ENCODE measurements around the gene SLC17A1. TPM values are rescaled to one million over a fixed set of nuclear protein-coding genes. Genes with fewer than 3 reads are reported as not detected.

Gene SLC17A1
- total RNA-seq, 1 donor from 2014 or later = 0.85 TPM

- no peak for TF ChIP-seq CTCF (conservative IDR thresholded peaks at IDR 0.05)
- Mint-ChIP-seq H3K27ac (no peak overlapping the region), H3K9me3 (no peaks in the 10 kb centered on the region), H3K4me1 (ENCODE audit: unreplicated experiment) (no peaks in the 10 kb centered on the region), H3K4me3 (no peak overlapping the region), H3K36me3 (no peaks in the 10 kb centered on the region), H3K27me3 (peaks cover 8% of the 10 kb centered on the region)
- no peak for DNase-seq (ENCODE audit: extremely low spot score, unreplicated experiment)
These were observed 1.3 kb upstream of the SLC17A1 start for GRCh38 chr6:25833136-25833535.

DNA sequence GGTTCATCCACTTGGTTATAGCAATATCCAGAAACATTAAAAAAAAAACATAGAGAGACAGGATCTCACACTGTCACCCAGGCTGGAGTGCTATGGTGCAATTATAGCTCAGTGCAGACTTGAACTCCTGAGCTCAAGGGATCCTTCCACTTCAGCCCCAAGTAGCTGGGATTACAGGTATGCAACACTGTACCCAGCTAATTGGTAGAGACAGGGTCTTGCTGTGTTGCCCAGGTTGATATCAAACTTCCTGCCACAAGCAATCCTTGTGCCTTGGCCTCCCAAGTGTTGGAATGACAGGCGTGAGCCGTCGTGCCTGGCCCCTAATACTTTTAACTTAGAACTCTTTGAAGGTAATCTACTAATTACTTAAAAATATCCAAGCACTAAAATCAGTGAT is 818 bp upstream of the SLC17A1 start:
- no peak for TF ChIP-seq CTCF (conservative IDR thresholded peaks at IDR 0.05)
- H3K9me3 Mint-ChIP-seq = no peaks in the 10 kb centered on the region
- no peaks in the 10 kb centered on the region for H3K36me3 Mint-ChIP-seq
- H3K27me3 Mint-ChIP-seq = peaks cover 8% of the 10 kb centered on the region
- no peak overlapping the region for H3K4me3 Mint-ChIP-seq
- no peak overlapping the region for H3K27ac Mint-ChIP-seq
- H3K4me1 Mint-ChIP-seq (ENCODE audit: unreplicated experiment) = no peaks in the 10 kb centered on the region
- DNase-seq (ENCODE audit: extremely low spot score, unreplicated experiment) = no peak

DNA sequence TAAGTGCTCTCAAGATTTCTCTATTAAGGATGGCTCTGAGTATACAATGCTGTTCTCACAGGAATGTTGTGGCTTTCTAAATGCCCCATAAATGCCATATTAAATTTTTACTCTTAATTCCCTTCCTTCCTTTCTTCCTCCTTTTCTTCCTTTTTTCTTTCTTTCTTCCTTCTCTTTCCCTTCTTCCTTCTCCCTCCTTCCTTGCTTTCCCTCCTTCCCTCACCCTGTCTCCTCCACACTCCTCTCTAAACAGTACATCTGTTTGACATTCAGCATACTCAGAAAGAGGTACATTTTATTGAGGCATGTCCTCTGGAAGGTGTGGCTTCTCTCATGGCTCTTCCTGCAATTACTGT is 433 bp upstream of the SLC17A1 start:
- no peak overlapping the region for H3K4me3 Mint-ChIP-seq
- TF ChIP-seq CTCF (conservative IDR thresholded peaks at IDR 0.05) = no peak
- DNase-seq (ENCODE audit: extremely low spot score, unreplicated experiment) = no peak
- no peaks in the 10 kb centered on the region for H3K4me1 Mint-ChIP-seq (ENCODE audit: unreplicated experiment)
- H3K27ac Mint-ChIP-seq = no peak overlapping the region
- peaks cover 8% of the 10 kb centered on the region for H3K27me3 Mint-ChIP-seq
- no peaks in the 10 kb centered on the region for H3K9me3 Mint-ChIP-seq
- no peaks in the 10 kb centered on the region for H3K36me3 Mint-ChIP-seq

GRCh38 chr6:25830458-25830857 is 1.4 kb downstream of the SLC17A1 start:
- peaks cover 8% of the 10 kb centered on the region for H3K27me3 Mint-ChIP-seq
- no peak overlapping the region for H3K4me3 Mint-ChIP-seq
- no peak for TF ChIP-seq CTCF (conservative IDR thresholded peaks at IDR 0.05)
- H3K27ac Mint-ChIP-seq = no peak overlapping the region
- DNase-seq (ENCODE audit: extremely low spot score, unreplicated experiment) = no peak
- no peaks in the 10 kb centered on the region for H3K4me1 Mint-ChIP-seq (ENCODE audit: unreplicated experiment)
- H3K9me3 Mint-ChIP-seq = no peaks in the 10 kb centered on the region
- no peaks in the 10 kb centered on the region for H3K36me3 Mint-ChIP-seq

- Mint-ChIP-seq H3K4me1 (ENCODE audit: unreplicated experiment) (no peaks in the 10 kb centered on the region), H3K9me3 (no peaks in the 10 kb centered on the region), H3K36me3 (no peaks in the 10 kb centered on the region), H3K4me3 (no peak overlapping the region), H3K27ac (no peak overlapping the region), H3K27me3 (peaks cover 8% of the 10 kb centered on the region)
- TF ChIP-seq CTCF (conservative IDR thresholded peaks at IDR 0.05) = no peak
- no peak for DNase-seq (ENCODE audit: extremely low spot score, unreplicated experiment)
These were observed 2.5 kb downstream of the SLC17A1 start for GRCh38 chr6:25829375-25829774.

GRCh38 chr6:25821341-25821740 is 10.5 kb downstream of the SLC17A1 start:
- no peak for TF ChIP-seq CTCF (conservative IDR thresholded peaks at IDR 0.05)
- DNase-seq (ENCODE audit: extremely low spot score, unreplicated experiment) = no peak
- H3K4me1 Mint-ChIP-seq (ENCODE audit: unreplicated experiment) = no peaks in the 10 kb centered on the region
- H3K27me3 Mint-ChIP-seq = peaks cover 4% of the 10 kb centered on the region
- no peaks in the 10 kb centered on the region for H3K9me3 Mint-ChIP-seq
- H3K36me3 Mint-ChIP-seq = no peaks in the 10 kb centered on the region
- H3K27ac Mint-ChIP-seq = no peak overlapping the region
- no peak overlapping the region for H3K4me3 Mint-ChIP-seq

All from type B pancreatic cell (in vitro differentiated cells).